Testis (tissue), 2 donors: ENCODE data around the gene NABP1.

Experiments
- CTCF ChIP-seq, 3 experiments: fragments of 450-650 bp in 2 of 3; fragments of 200-600 bp in 1 of 3; sonication (generic) in 1 of 3; IDR thresholded peaks; one replicate each; pipeline ENCODE4 v1.5.1; 2016 to 2019; ENCODE audit warnings: antibody characterized with exemption in 3 of 3, mild to moderate bottlenecking in 2 of 3, moderate library complexity in 1 of 3
- POLR2A ChIP-seq: fragments of 450-650 bp; IDR thresholded peaks from one replicate; pipeline ENCODE4 v1.6.1; 2017; ENCODE audit warnings: antibody characterized with exemption, mild to moderate bottlenecking, moderate library complexity

GRCh38 chr2:191670076-191670475 lies 7.9 kb upstream of the NABP1 start:
- TF ChIP-seq POLR2A (no peak), CTCF (IDR thresholded peaks at IDR 0.05) (no peak)
